HCEC 1CT (cell line): ENCODE measurements around the gene REPS2.

ENCODE experiments used
- DNase-seq: peaks from one replicate; pipeline ENCODE4 v3.0.0-alpha.2; 2017

REPS2 gene

DNA sequence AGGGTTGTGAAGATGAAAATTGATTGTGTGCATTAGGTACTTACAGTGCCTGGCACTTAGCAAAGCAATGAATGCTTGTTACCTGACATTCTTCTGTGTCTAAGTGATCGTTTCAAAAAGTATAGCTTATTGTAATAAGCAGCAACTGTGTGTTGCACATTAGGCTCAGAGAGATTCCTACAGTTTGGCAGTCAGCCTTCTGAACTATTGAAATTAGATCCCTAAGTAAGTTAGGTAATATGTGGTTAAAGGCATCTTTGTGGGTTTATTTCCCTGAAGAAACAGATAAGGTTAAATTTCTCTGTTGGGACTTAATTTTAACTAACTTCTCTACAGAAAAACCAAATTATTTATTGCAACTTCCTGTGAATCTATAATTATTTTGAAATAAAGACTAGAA is 93.4 kb downstream of the REPS2 start:
- DNase-seq, result peak; percentile 31

DNA sequence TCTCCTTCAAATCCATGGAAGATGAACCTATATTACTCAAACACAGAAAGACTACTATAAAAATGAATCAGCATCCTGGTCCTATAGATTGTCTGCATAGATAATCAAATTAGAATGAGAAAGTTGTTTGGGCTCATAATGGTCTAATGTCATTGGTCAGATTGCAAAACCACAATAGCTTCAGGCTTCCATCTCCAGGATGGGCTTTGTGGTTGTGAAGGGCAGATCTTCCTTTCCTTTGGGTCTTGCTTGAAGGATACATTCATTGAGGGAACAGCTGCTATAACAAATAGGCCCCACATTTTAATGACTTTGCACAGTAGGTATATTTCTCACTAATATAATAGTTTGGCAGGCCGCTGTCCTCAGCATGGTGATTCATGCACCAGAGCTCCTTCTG is 94.3 kb downstream of the REPS2 start:
- DNase-seq, result no peak

DNA sequence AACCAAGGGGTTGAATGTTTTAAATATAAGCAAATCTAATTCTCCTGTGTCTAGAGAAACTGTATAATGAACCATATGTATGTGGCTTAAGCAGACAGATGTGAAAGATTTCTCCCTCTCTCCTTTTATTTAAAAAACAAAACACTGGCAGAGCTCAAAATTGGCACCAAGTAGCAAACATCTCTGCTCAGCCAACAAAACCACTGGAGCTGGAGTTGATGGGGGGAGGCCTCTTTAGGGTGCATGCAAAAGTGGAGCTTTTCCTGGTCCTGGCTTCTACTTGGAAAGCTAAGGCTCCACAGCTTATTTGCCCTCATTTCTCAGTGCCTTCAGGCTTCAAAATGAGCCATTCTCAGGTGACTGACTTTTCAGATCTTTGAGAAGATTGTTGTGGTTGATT is 95.6 kb downstream of the REPS2 start:
- DNase-seq, result no peak

DNA sequence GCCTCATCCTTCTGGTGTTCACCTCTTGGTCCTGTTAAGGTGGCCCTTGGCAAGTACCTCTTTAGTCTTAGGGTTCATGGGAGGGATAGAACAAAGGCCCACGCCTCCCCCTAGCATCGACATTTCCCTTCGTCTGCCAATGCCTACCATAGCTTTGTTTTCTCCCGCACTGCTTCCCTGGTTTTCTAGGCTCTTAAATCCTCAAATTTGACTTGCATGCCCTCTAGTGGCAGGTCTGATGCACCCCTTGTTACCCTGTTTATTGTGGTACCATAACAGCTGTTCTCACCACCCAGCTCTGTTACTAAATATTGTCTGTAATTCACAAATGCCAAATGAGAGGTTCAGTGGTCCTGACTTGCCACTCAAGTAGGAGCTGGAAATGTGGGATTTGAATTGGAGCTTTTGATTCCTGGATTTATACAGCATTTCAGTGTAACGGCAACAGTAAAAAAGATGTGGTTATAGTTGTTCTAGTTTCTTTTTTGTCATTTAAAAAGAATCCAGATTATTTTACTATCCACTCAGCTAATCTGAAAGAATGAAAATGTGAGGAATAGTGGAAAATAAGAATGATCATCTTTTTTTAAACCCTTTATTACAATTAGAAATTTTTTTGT is 100.1 kb downstream of the REPS2 start:
- peak; percentile 52 for DNase-seq

DNA sequence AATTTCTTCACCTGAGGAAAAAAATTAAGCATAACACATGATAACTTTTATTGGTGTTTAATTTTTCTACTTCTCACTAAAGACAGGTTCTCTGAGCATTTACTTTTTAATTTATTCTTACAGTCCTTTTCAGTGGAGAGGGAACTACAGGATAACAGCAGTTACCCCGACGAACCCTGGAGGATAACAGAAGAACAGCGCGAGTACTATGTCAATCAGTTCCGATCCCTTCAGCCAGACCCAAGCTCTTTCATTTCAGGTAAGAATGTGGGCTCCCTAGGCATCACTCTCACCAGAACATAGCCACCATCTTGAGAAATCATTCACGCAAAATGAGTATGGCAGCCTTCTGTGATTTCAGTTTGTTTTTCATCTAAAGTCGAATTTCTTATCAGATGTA is 100.8 kb downstream of the REPS2 start:
- DNase-seq, result no peak

DNA sequence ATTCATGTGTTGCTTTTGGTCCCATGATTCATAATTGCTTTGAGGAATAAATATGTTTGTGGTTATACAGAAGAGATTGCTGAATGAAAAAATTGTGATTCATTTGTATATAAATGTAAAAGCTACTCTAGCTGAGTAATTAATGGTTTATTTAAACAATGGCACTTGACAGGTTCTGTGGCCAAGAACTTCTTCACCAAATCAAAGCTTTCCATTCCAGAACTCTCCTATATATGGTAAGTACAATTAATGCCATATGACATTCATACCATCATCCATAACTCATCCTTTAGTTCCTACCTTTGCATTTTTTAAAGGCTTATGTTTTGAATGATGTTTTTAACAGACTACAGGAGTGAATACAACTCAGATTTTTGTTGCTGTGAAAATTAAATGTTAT is 105.8 kb downstream of the REPS2 start:
- peak; percentile 77 for DNase-seq

DNA sequence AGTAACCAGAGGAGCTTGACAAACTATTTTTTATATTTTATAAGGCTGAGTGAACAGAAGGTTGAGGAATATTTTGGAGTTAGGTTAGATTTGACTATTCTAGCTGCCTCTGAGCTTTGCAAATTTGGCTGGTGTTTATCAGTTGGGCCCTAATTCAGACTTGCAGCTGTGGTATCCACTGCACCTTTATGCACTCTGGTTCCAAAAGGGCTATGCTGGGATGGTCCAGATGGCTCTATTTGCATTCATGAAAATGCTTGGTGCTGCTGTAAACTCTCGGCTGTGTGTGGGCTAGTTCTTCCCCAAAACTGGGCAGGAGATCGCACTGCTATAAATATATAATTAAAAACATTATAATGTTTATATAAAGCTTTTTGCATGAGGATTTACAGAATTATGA is 106.3 kb downstream of the REPS2 start:
- DNase-seq, result no peak

DNA sequence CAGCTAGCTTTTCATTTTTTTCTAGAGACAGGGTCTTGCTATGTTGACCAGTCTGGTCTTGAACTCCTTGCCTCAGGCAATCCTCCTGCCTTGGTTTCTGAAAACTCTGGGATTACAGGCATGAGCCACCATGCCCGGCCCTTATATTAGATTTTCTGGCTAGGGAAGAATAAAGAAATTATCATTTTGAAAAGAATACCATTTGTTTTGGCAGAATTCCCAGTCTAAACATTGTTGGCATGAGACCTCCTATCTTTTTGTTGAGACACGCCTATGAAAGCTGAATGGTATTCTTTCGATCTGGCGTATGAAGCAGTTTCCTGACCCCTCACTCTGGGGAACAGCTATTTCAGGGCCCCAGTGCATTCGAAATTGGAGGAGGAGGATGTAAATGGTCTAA is 107.0 kb downstream of the REPS2 start:
- no peak for DNase-seq

DNA sequence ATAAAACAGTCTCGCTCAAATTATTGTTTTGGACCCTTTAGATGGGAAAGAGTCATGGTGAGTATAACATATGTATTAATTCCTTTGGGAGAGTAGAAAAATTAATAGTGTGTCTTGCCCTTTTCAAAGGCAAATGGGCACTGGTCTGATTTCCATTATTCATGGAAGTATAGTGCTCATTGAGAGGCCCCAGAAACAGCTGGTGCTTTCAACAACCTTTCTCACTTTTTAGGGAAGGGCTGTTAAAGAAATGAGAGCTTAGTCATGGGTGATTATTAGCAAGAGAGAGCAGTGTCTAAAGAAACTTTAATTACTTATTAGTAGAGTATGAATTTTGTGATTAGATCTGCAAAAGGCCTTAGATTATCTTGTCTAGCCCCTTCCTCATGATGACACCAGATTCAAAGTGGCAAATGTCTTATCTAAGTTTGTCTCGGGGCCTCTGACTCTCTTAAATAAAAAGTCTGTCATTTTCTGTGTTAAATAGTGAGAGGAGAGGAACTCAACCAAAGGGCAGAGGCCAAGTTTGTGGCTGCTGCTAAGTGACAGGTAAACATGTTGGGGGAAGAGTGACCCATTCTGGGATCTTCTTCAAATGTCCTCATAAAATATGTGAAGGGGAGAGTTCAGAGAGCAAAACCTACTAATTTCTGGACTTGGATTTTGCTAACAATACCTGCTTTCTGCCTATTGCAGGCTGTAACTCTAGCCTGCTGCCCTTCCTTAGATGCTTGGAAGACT is 110.6 kb downstream of the REPS2 start:
- no peak for DNase-seq

DNA sequence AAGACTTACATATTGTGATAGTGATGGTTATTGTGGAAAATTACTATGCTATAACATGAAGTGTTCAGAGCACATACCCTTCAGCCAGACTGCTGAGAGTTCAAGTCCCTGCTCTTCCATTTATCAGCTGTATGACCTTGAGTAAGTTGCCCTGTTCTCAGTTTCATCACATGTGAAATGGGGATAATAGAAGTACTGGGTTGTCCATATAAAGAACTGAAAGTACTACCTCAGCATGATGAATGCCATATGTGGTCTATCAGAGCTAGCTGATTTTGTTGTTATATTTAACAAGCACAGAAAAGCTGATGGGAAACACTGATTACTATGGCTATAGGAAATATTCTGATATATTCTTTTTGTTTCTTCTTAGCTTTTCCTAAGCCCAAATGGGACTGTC is 115.6 kb downstream of the REPS2 start:
- no peak for DNase-seq

DNA sequence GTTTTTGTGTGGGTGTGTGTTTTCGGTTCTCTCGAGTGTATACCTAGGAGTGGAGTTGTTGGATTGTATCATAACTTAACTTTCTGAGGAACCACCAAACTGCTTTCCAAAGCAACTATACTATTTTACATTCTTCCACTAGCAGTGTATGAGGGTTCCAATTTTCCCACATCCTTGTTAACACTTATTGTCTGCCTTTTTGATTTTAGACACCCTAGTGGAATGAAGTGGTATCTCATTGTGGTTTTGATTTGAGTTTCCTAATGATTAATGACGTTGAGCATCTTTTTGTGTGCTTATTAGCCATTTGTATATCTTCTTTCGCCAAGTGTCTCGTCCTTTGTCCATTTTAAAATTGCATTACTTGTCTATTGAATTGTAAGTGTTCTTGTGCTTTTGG is 118.6 kb downstream of the REPS2 start:
- DNase-seq, result no peak

DNA sequence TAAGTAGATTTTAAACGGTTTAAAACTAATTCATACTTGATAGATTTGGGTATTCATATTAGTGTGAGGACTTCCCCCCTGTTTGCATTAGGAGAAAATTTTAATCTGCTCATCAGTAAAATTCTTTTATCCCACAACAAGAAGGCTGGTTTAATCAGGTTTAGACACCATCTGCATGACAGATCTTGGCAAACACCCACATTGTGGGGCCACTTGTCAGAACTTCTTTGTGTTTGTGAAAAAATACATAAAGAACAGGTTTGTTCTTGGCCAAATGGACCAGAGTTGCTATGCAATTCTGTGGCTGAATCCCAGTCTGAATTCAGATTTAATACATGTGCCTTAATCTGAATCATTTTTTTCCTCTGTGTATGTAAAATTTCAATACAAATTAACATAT is 121.1 kb downstream of the REPS2 start:
- no peak for DNase-seq

DNA sequence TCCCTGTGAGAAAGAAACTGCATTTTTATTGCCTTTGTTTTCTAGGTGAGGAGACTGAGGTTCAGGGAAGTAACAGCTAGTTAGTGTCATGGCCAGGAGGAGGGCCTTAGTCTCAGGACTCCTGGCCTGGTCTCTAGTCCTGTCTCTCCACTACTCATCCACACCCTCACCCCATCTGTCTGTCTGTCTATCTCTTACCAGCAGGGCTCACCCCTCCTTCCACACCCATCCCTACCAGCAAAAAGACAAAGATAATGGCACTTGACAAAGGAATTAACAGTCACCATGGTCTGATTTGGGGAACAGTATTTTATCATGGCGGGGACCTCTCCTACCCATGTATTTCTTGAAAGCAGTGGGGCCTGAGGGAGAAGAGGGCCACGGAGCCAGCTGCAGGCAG is 125.8 kb downstream of the REPS2 start:
- no peak for DNase-seq

DNA sequence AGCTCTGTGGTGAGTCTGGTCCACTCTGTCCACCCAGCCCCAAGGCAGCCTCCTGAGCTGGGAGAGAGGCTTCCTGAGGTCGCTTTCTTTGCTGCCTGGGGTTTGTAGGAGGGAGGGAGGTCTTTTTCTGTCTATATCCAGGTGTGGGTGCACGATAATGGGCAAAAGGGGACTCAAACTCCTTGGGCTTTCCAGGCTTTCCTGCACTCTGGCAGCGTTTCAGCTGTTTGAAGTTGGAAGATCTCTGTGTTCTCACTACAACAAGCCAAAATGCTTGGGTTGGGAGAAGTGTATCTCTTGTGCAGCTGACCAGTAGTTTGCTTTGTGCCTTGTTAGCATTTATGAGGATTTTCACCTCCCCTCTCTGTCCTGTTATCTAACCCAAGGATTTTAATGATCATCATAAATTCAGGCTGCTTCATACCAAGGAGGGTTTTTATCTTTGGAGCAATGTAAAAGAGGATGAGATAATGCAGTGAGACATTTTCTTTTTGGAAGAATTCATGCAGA is 126.3 kb downstream of the REPS2 start:
- no peak for DNase-seq

DNA sequence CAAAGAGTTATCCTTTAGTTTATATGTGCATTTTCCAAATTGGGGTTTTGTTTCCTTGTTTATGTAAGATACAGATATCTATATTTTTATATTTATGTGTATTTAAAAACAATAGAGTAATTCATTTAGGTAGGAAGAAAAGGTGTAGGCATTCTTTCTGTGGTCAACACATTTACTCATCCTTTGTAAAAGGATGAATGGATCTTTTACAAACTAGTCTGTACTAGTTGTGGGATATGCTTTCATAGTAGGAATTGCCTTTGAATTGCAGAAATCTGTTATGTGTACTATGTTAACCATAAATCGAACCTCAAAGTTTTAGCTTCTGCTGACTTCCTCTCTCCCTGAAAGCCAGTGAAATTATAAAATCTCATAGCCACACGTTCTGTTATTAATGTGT is 128.5 kb downstream of the REPS2 start:
- DNase-seq, result no peak

DNA sequence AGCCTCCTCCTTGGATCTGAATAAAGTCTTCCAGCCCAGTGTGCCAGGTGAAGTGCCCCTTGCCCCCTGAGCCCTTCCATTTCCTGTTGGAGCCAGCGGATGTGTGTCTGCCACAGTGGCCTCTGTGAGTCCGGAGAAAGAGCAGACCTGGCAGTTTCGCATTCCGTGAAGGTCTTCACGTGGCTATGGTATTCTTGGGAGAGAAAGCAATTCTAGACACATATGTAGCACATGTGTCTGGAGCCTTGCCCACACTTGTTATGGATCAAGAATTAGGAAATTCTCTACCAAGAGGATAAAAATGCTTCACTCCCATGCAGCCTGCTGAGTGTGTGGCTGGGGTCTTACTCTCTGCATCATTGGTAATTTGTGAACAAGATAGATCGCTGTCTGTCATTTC is 130.9 kb downstream of the REPS2 start:
- DNase-seq, result peak; percentile 8

DNA sequence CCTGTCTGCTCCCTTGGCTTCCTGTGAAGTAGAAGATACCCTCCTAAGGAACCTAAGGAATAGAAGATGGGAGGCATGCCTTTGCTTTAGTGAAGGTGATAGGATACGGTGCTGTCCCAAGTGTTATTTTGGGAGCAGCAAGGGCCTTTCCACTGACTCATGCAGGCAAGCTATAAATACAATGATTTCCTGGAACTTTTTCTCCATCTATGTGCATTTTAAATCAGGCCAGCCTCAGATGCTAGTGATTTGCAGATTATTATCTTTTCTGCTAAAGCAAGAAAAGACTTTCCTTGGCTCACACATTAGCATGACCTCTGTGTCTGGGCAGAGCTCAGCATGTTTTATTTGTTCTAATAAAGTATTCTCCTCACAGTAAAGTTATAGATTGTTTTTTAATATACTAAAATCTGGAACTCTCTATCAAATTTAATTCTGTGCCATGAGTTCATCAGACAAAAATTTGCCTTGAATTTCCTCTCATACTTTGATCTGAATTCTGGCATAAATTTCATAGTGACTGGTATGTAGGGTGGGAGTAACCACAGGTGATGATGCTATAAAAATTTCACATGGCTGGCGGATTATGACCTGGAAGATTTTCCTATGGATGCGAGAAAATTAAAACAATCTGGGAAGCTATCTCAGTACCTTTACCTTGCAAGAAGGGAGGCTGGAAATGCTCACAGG is 131.7 kb downstream of the REPS2 start:
- peak; percentile 50 for DNase-seq

DNA sequence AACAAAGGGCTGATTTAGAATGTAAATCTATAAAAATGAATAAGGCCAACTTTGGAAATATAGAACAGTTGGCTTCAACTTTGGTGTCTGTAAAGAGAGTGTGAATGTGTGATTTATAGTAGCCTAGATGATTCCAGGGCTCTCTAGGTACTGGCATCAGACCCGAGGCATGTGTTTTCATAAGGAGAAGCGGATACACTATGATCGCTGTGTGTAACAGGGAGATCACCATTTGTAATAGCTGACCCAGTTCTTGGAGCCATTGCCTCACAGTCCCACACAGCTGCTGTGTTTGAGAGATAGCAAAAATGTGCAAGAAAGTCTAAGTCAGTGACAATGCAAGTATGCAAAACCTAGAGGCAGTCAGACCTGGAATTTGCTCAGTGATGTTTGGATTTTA is 135.1 kb downstream of the REPS2 start:
- no peak for DNase-seq

DNA sequence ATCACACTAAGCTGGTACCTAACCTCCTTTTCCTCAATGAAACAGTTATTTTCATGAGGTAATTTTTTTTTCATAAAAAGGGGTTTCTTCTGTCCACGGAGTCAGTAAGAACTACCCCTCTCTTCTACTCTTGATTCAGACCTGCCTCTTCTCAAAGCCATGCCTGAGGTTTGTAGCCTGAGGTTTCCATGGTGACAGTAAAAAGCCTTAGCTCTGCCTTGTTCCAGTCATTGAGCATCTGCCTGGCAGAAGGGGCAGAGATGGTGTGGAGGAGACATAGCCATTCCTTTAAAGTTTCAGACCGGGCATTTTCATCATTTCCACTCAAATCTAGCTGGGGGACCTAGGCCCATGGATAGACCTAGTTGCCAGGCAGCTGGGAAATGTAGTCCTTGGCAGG is 135.5 kb downstream of the REPS2 start:
- no peak for DNase-seq

DNA sequence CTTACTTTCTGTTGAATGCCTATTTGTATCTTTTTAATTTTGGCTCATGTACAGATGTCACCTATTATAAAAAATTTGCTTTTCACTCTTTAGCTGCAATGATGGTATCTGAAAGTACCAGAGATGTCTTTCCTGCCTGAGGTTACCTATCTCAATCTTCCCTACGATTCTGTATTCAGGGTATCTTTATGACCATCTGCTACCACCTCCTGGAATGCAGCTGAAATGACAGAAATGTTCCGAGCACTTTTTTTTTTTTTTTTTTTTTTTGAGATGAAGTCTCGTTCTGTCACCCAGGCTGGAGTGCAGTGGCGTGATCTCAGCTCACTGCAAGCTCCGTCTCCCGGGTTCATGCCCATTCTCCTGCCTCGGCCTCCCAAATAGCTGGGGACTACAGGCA is 136.4 kb downstream of the REPS2 start:
- no peak for DNase-seq

DNA sequence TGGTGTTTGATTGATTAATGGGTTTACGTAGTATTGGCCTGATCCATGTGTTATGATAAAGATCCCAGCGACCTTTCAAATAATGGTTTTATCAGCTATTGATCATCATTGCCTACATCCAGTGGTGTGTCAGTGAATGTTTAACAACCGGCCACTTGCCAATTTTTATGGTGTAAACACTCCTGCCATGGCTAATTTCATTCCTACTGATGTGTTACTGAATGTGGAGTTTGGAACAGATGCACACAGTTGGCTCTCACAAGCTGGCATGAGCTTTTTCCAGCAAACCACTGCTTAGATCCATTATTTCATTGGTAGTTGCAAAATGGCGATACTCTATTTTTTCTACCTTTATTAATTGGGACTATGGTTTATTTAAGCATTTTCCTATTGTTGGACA is 139.9 kb downstream of the REPS2 start:
- no peak for DNase-seq

DNA sequence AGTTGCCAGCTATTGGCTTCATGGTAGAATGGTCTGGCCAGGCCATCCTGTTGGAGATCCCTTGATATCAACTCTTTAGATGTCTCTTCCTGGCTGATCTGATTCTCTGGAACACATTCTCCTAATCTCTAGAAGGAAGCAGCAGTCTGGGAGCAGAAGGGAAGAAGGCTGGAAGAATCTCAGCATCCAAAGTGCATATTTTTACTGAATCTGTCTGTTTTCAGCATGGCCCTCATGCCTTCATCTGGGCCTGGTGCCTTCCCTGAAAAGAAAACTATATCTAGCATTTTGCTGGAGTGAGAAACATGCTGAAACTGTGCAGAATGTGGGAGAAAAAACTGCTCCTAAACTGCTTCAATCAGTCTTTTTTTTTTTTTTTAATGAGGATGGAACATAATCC is 148.7 kb downstream of the REPS2 start:
- DNase-seq, result no peak

DNA sequence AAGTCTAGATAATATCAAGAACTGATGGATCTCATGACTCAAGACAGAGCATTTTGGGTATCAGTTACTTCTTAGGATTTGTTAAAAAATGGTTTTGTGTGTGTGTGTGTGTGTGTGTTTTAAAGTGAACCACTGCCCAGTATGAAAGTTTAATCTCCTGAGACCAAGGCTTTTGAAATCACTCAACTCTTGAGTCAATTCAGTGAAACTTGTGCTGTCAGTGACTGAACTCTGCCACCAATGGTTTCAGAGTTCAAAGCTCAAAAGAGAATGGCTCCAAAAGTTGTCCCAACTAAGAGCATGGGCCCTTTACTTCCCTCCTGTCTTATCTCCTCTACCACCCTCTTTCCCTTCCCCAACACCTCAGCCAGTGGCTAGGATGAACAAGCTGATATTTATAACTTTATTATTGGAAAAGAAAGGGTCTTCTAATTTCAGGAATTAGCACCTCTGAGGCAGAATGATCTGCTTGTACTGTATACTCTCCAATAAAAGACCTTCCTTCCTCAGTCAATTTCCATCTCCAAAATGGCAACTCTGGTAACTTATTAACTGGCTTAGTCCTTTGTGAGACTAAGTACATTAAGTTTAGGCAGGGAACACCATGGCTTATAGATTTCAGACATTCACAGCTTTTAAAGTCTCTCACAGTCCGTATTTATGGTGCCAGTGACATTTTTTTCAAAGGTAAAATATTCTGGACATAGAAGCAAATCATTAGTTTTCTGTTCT is 152.2 kb downstream of the REPS2 start:
- no peak for DNase-seq

DNA sequence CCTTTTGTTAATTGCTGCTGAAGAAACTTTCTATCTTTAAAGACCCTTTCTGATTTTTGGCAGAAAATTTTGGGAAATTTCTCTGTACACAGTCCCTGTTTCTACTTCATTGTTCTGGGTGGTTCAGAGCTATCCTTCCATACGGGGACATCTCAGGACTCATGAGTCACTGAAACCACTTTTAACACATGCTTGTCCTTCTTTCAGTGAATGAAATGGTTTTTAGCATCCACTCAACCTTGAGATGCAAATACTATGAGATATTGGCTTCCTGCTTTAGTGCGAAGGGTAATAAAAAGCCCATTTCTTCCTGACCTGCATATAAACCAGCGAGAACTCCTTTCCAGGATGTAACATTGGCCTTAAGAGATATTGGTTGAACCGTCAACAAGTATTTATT is 158.0 kb downstream of the REPS2 start:
- no peak for DNase-seq
